ENCODE data around the gene NEU1.

DNA sequence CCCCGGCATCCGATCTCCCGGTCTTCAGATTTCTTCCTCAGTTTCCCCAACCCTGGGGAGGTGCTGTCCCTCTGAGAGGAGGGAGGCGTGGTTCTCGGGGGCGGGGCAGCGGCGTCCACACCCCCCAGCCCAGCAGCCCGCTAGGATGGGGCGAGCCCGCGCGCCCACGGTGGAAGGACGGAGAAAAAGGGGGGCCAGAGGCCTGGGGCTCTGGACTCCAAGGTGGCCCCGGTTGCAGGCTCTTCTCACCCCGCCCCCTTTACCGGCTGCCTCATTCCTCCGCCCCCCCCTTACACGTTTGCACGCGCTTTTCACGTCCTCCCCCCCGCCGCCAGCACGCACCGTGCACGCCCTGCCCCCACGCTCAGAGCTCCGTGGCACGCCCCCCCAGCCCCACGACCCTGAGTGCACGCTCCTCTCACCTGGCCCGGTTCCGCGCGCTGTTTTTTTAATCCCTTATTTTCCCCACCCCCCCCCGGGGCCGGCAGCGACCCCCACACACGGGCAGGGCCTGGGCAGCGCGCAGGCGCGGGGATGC is 38.9 kb upstream of the NEU1 start:
- TF ChIP-seq, protein P1, sequence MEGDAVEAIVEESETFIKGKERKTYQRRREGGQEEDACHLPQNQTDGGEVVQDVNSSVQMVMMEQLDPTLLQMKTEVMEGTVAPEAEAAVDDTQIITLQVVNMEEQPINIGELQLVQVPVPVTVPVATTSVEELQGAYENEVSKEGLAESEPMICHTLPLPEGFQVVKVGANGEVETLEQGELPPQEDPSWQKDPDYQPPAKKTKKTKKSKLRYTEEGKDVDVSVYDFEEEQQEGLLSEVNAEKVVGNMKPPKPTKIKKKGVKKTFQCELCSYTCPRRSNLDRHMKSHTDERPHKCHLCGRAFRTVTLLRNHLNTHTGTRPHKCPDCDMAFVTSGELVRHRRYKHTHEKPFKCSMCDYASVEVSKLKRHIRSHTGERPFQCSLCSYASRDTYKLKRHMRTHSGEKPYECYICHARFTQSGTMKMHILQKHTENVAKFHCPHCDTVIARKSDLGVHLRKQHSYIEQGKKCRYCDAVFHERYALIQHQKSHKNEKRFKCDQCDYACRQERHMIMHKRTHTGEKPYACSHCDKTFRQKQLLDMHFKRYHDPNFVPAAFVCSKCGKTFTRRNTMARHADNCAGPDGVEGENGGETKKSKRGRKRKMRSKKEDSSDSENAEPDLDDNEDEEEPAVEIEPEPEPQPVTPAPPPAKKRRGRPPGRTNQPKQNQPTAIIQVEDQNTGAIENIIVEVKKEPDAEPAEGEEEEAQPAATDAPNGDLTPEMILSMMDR (IDR thresholded peaks at IDR 0.05; ENCODE audit: control extremely low read depth in 1 of 3, insufficient read depth in 1 of 3, low read depth in 1 of 3, low read length in 3 of 3) = no peak
- no peak; a peak in 1 of 3 replicates for TF ChIP-seq POLR2A (IDR thresholded peaks at IDR 0.05; ENCODE audit: control extremely low read depth in 1 of 2, low read depth in 2 of 2, low read length in 2 of 2)
- TF ChIP-seq POLR2AphosphoS5 (IDR thresholded peaks at IDR 0.05; ENCODE audit: low read depth, low read length) = no peak
- TF ChIP-seq YY1 (IDR thresholded peaks at IDR 0.05; ENCODE audit: low read depth, low read length) = no peak
- no peak for TF ChIP-seq HDAC6 (IDR thresholded peaks at IDR 0.05; ENCODE audit: low read depth, low read length)
- no peak for TF ChIP-seq EZH2 (IDR thresholded peaks at IDR 0.05; ENCODE audit: low read depth, low read length, severe bottlenecking)
- no peak for TF ChIP-seq ASH2L (IDR thresholded peaks at IDR 0.05; ENCODE audit: low read length)
